ENCODE results near the gene PCSK4.
A peak's percentile ranks its signal among the peaks of the same experiment; 100 is the strongest.

The PCSK4 gene

DNA sequence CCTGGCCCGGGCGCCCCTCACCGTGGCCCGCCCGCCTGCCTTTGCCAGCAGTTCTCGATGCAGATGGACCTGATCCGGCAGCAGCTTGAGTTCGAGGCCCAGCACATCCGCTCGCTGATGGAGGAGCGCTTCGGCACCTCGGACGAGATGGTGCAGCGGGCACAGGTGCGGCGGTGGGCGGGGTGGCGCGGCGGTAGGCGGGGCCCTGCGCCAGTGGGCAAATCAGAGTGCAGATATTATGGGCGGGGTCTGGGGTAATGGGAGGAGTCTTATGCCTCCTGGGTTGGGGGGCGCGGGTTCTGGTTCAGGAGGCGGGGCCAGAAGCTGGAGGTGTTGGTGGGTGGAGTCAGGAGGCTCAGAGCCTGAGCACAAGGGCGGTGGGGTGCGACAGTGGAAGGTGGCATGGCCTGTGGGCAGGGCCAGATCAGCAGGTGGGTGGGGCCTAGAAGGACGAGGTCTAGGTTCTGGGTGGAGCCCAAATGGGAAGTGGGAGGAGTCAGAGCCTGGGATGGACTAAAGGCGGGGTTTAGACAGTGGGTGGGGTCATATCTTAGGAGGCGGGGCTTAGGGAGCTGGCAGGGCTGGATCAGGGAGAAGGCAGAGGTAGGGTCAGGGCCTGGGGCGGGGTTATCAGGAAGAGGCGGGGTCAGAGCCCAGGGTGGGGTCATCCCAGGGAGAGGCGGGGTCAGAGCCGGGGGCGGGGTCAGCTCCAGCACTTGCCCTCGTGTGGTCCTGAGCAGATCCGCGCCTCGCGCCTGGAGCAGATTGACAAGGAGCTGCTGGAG lies 34.6 kb downstream of the PCSK4 start:
- H3K9me3 Mint-ChIP-seq = no peaks in the 10 kb centered on the region
- peaks cover 16% of the 10 kb centered on the region for H3K4me1 Mint-ChIP-seq (ENCODE audit: low read depth)
- H3K27ac Mint-ChIP-seq = no peak overlapping the region
- H3K27me3 Mint-ChIP-seq = peaks cover 72% of the 10 kb centered on the region
- peak; percentile 67 for DNase-seq
- H3K4me3 Mint-ChIP-seq = no peak overlapping the region
- no peaks in the 10 kb centered on the region for H3K36me3 Mint-ChIP-seq (ENCODE audit: low read depth)

DNA sequence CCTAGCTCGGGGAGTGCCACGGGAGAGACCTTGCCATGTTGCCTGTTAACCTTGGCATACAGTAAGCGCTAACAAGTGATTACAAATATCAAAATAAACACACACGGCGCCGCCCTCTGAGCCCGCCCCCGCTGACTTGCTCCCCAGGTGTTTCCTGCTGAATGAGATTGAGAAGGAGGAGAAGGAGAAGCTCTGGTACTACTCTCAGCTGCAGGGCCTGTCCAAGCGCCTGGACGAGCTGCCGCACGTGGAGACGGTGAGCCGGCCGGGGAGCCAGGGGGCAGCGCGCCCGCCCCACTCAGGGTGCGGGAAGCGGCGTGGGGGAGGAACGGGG lies 35.2 kb downstream of the PCSK4 start:
- no peaks in the 10 kb centered on the region for H3K9me3 Mint-ChIP-seq
- DNase-seq = no peak
- no peak overlapping the region for H3K4me3 Mint-ChIP-seq
- H3K4me1 Mint-ChIP-seq (ENCODE audit: low read depth) = peaks cover 19% of the 10 kb centered on the region
- peaks cover 75% of the 10 kb centered on the region for H3K27me3 Mint-ChIP-seq
- no peak overlapping the region for H3K27ac Mint-ChIP-seq
- H3K36me3 Mint-ChIP-seq (ENCODE audit: low read depth) = no peaks in the 10 kb centered on the region

DNA sequence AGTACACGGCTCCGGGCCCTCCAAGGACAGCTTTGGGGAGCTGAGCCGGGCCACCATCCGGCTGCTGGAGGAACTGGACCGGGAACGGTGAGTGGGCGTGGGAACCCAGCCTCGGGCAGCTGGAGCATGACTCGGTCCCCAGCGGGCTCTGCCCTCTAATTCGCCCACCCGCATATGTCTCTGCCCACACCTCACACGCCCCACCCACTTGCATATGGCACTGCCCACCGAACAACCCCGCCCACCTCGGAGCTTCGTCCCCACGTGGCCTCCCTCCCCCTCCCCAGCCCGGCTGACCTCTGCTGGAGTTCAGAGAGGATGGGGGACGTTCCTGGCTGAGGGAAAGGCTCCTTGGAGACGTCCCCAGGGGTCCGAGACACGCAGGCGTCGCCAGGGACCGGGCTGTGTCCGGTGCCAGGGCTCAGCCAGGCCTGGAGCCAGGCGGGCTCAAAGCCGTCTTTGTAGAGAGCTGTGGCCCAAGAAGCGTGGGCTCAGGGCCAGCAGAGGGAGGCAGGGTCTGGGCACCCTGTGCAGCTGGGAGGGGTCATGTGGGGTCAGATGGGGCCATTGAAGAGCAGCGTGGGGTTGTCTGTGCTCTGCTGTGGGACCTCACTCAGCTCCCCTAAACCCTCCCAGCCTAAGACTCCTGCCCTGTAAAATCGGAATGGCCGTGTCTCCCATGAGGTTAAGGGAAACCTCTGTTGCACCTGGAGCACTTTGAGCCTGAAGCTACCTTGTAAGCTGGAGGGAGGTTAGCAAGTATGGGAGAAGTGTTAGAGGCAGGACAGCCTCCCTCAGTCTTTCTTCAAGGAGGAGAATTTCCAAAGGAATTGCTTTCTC lies 36.4 kb downstream of the PCSK4 start:
- H3K4me1 Mint-ChIP-seq (ENCODE audit: low read depth) = peaks cover 19% of the 10 kb centered on the region
- H3K27me3 Mint-ChIP-seq = peaks cover 79% of the 10 kb centered on the region
- H3K27ac Mint-ChIP-seq = no peak overlapping the region
- H3K9me3 Mint-ChIP-seq = no peaks in the 10 kb centered on the region
- no peak for DNase-seq
- no peak overlapping the region for H3K4me3 Mint-ChIP-seq
- H3K36me3 Mint-ChIP-seq (ENCODE audit: low read depth) = no peaks in the 10 kb centered on the region

DNA sequence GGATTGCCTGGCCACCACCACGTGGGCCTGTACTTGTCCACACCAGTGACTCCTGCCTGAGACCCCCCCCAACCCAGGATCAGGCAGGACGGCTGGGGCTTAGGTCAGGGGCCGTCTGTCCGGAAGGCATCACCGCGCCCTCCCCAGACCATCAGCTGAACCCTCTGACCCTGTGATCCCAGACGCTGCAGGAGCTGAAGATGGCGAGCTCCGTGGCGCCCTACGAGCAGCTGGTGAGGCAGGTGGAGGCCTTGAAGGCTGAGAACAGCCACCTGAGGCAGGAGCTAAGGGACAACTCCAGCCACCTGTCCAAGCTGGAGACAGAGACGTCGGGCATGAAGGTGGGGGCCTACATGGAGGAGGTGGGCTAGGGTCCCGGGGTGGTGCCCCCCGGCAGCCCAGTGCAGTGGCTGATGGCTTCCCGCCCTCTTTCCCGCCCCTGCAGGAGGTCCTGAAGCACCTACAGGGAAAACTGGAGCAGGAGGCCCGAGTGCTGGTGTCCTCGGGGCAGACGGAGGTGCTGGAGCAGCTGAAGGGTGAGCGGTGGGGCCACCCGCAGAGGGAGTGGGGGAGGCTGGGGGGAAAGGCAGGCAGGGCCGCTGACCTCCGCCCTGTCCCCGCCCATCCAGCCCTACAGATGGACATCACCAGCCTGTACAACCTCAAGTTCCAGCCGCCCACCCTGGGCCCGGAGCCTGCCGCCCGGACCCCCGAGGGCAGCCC lies 37.2 kb downstream of the PCSK4 start:
- Mint-ChIP-seq H3K27ac (no peak overlapping the region), H3K9me3 (no peaks in the 10 kb centered on the region), H3K4me1 (ENCODE audit: low read depth) (peaks cover 17% of the 10 kb centered on the region), H3K27me3 (peaks cover 80% of the 10 kb centered on the region), H3K4me3 (no peak overlapping the region), H3K36me3 (ENCODE audit: low read depth) (no peaks in the 10 kb centered on the region)
- no peak for DNase-seq

DNA sequence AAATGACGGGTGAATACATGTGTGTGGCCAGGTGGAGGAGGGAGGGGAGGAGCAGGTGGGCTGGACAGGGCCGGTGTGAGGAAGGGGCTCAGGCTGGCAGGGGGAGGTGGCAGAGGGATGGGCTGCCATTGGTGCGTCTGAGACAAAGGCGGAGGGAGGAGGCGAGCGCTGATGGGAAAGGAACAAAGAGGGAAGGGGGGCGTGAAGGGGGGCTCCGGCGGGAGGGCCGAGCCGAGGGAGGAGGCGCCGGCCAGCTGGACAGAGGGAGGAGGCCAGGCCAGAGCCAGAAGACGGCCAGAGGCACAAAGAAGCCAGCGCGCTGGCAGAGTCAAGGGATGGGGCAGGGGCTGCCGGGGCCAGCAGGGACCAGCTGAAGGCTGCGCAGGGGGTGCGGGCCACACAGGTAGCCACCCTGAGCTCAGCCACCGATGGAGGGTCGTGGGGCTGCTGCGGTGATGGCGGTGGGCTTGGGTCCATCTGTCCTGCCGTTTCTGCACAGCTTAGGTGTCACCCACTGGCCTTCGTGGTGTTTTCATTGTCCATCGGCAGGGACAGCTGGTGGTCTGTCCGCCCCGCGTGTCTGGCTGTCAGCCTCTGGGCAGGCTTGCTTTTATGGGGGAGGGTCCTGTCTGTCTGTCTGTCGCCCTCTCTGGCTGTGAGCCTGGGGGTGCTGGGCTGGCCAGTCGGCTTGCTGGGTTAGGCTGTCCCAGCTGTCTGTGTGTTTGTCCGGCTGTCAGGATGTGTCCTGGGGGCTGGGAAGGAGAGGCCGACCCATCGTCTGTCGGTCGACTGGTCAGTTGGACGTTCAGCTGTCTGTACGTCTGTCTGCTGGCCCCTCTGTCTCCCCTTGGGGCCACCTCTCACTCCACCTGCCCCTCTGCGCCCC lies 38.0 kb downstream of the PCSK4 start:
- Mint-ChIP-seq H3K36me3 (ENCODE audit: low read depth) (no peaks in the 10 kb centered on the region), H3K27me3 (peaks cover 81% of the 10 kb centered on the region), H3K4me3 (no peak overlapping the region), H3K4me1 (ENCODE audit: low read depth) (peaks cover 19% of the 10 kb centered on the region), H3K27ac (no peak overlapping the region), H3K9me3 (no peaks in the 10 kb centered on the region)
- no peak for DNase-seq

DNA sequence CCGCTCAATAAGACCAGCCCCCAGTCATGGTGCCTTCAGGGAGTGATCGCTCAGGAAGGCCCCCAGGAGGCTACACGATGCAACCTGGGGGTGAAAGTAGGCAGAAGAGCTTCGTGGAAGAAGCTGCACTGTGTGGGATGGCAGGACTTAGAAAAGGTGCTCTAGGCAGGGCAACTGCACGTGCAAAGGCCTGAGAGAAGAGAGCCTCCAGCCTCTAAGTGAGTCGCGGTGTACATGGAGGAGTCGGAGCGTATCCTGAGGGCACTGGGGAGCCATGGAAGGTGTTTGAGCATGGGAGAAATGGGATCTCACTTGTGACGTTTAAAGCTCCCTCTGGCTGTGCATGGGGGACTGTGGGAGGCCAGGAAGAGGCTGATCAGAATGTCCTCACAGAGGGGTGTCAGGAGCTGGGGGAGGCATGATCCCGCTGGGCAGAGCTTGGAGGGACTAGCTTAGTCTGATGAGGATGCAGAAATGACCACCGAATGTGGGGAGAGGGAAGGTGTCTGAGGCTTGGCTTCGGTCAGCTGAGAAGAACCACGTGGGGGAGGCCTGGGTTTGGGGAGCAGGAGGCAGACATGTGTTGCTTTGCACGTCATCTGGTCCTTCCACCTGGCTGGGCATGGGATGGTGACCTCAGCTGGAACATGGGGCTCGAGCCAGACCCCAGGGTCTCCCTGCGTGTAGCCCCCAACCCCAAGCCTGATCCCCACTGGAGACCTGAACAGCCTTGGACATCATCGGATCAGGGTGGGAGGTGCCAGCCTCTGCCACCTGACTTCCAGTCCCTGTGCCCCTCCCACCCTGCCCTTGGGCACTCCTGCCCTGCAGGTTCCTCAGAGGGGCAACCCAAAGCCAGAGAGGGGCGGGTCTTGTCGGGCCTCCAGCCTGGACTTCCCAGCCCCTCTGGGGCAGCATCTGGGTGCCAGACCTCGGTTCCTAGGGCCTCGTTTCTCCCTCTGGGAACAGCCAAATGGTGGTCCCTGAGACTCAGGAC lies 39.1 kb downstream of the PCSK4 start:
- no peak for DNase-seq
- H3K27ac Mint-ChIP-seq = no peak overlapping the region
- no peaks in the 10 kb centered on the region for H3K36me3 Mint-ChIP-seq (ENCODE audit: low read depth)
- H3K4me1 Mint-ChIP-seq (ENCODE audit: low read depth) = peaks cover 22% of the 10 kb centered on the region
- H3K4me3 Mint-ChIP-seq = no peak overlapping the region
- no peaks in the 10 kb centered on the region for H3K9me3 Mint-ChIP-seq
- H3K27me3 Mint-ChIP-seq = peaks cover 82% of the 10 kb centered on the region

DNA sequence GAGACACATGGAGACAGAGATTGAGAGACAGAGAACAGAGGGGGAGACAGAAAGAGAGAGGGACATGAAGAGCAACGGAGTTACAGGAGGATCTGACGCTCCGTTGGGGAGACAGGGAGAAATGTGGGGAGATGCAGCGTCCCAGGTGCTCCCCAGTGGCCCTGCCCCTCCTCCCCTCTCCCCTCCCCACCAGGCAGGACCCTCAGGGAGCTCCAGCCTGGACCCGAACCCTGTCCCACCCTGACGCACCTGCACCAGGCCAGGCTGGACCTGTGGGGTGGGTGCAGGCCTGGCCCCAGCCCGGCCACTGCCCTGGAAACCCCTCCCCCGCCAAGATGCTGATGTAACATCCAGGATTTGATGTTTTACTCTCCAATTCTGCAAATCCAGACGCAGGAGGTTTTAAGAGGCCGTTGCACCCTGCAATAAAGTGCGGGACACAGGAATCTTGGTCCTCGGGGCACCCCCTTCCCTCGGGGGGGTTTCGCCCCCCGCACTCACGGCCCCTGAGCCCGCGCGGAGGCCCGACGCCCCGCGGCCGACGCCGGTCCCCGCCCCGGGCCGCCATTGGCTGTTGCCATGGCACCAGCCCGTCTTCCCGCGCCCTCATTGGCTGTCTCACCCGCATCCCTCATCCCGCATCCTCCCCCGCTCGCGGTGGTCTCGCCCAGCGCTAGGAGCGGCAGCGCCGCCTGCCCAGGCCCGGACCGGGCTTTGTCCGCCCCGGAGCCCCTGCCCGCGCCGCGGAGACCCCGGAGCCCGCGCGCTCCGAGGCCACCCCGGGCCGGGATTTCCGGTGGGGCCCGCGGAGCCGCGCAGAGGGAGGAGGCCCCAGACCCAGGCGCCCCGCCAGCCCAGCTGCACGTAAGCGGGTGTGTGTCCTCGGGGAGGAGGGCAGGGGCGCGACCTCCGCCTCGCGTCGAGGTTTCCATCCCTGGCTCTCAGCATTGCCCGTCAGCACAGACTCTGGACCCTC lies 40.4 kb downstream of the PCSK4 start, which contains the start of gene APC2:
APC2 (plus strand) TSS at position 655 of the 976 bp plus-strand sequence. CDS start 2,881 bp downstream, outside the sequence.
- Mint-ChIP-seq H3K4me3 (peak within 1 kb of the TSS; percentile 8), H3K4me1 (ENCODE audit: low read depth) (peaks cover 21% of the 10 kb centered on the region), H3K27ac (peak within 1 kb of the TSS; percentile 45), H3K9me3 (no peaks in the 10 kb centered on the region), H3K36me3 (ENCODE audit: low read depth) (no peaks in the 10 kb centered on the region), H3K27me3 (peaks cover 73% of the 10 kb centered on the region)
- DNase-seq = no peak

DNA sequence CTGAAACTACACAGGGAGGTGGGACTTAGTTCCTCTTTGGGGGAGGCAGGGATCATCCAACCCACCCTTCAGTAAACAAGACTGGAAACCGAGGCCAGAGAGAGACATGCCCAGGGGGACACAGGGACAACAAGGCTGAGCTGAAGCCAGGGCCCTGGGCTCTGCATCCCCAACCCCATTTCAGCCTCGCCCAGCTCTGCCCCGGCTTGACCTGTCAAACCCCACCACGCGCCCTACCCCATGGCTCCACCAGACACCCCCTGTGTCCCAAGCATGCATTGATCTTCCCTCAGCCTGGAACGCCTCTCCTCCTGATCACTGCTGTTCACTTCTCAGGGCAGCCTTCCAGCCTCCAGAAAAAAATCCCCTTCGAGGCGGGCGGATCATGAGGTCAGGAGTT lies 42.2 kb downstream of the PCSK4 start:
- peaks cover 61% of the 10 kb centered on the region for H3K27me3 Mint-ChIP-seq
- H3K4me3 Mint-ChIP-seq = no peak overlapping the region
- H3K27ac Mint-ChIP-seq = peak overlapping the region; percentile 59
- peaks cover 28% of the 10 kb centered on the region for H3K4me1 Mint-ChIP-seq (ENCODE audit: low read depth)
- H3K36me3 Mint-ChIP-seq (ENCODE audit: low read depth) = peaks cover 3% of the 10 kb centered on the region
- no peaks in the 10 kb centered on the region for H3K9me3 Mint-ChIP-seq
- no peak for DNase-seq

DNA sequence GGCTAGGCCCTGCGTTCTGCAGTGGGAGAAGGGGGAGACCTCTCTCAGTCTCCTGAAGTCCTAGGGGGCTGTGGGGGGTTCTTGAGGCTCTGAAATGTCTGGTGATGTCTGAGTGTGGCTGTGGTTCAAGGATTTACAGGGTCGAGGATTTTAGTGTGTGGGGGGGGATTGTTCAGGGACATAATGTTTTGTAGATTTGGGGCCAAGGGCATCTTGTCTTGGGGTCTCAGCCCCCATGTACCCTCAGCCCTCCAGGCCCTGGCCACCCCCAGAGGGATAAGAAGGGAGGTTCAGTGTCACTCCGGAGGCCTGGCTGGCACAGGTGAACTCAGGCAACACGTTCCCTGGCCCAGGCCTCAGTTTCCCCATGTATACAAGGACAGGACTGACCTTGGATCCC lies 42.6 kb downstream of the PCSK4 start:
- Mint-ChIP-seq H3K27ac (peak overlapping the region; percentile 59), H3K4me1 (ENCODE audit: low read depth) (peaks cover 31% of the 10 kb centered on the region), H3K36me3 (ENCODE audit: low read depth) (peaks cover 8% of the 10 kb centered on the region), H3K9me3 (no peaks in the 10 kb centered on the region), H3K4me3 (peak overlapping the region; percentile 20), H3K27me3 (peaks cover 56% of the 10 kb centered on the region)
- no peak for DNase-seq

DNA sequence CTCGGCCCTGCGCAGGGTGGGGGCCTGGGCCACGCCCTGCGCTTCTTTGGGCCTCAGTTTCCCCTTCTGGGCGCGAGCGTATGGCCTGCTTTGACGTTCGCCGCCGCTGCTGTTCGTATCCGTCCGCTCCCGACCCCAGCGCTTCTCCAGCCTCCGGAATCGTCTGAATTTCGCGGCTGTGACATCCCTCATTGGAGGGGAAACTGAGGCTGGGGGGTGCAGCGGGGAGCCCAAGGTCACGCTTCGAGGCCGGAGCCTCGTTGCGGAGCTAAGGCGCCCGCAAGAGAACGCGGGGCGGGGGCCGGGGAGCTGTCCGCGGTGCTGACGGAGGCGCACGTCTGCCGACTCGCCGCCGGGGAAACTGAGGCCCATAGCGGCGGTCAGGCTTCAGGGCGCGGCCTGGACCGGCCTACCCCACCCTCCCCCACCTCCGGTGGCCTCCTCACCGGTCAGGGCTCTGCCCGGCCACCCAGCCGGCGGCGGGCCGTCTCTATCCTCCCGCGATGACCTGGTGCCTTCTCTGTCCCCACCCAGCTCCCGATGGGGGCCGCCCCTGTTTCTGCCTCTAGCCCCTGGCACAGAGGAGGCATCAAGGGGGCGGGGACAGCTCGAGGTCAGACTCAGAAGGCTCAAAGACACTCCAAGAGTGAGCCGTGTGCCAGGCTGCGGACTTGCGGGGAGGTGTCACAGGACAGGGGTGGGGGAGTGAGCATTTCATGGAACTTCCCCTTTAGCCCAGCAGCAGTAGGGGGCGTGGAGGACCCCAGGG lies 43.3 kb downstream of the PCSK4 start:
- DNase-seq = peak; percentile 53
- peak overlapping the region; percentile 69 for H3K27ac Mint-ChIP-seq
- H3K4me1 Mint-ChIP-seq (ENCODE audit: low read depth) = peaks cover 36% of the 10 kb centered on the region
- H3K9me3 Mint-ChIP-seq = no peaks in the 10 kb centered on the region
- H3K27me3 Mint-ChIP-seq = peaks cover 50% of the 10 kb centered on the region
- peak overlapping the region; percentile 36 for H3K4me3 Mint-ChIP-seq
- peaks cover 14% of the 10 kb centered on the region for H3K36me3 Mint-ChIP-seq (ENCODE audit: low read depth)

DNA sequence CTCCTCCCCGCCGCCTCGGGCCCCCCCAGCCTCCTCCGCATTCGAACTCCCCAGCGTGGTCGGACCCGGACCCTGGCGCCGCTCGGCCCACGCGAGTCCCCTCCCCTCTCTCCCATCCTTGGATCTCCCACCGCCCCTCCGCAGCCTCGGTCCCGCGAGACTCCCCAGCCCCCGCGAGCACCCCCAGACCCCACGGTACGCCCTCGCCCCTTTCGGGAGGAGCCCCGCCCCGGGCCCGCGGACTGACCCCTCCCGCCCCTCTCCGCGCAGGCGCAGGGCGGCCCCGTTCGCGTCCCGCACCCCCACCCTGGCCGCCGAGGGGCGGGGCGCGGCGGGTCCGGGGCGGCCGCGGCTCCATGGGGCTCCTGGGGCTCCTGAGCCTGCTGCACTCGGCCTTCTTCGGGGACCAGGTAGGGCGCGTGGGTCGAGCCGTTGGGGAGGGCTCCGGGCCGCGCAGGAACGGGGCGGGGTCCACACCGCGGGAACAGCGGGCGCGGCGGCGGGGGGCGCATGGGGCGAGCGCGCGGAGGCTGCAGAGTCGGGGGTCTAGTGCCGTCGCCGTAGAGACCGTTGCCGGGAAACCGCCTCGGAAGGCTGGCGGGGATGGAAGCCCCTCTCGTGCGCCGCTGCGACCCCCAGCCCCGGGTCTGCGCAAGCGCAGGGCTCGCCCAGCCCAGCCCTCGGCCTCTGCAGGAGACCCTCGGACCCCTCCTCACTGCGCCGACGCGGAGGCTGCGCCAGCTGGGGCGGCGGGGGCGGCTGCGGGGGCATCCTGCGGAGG lies 44.0 kb downstream of the PCSK4 start:
- peaks cover 40% of the 10 kb centered on the region for H3K4me1 Mint-ChIP-seq (ENCODE audit: low read depth)
- no peaks in the 10 kb centered on the region for H3K9me3 Mint-ChIP-seq
- DNase-seq = no peak
- H3K4me3 Mint-ChIP-seq = no peak overlapping the region
- H3K36me3 Mint-ChIP-seq (ENCODE audit: low read depth) = peaks cover 22% of the 10 kb centered on the region
- peaks cover 42% of the 10 kb centered on the region for H3K27me3 Mint-ChIP-seq
- no peak overlapping the region for H3K27ac Mint-ChIP-seq
